GM18520 (cell line): Measurements from ENCODE around the gene TBC1D3.
"Not testable (repeated sequence)": the region's sequence is repeated elsewhere in the genome, so short reads cannot be mapped to it uniquely, and the experiment has no call there.

Source experiments
- ATAC-seq: cut with Tn5 transposase; IDR thresholded peaks from one replicate; pipeline ENCODE4 v1.9.1; 2021; ENCODE audit not compliant: unreplicated experiment

The TBC1D3 gene

DNA sequence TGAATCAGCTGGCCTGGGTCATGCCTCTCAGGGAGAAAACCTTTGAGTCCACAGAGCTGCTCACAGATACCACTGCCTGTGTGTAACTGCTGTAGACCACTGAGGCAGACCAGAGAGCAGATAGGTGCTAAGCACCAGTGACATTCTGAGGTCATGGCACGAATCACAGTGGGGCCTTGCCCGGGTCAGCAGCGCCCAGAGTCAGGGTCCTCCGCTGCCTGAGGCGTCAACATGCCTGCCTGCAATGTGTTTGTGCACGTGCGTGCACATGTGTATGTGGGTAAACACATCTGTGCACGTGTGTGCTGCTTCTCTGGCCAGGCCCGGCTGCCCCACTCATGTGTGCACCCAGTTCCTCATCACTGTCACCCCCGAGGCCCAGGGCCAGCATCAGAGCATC is at the start of gene TBC1D3:
TSS of gene TBC1D3 (minus strand) at position 101 of the 400 bp plus-strand sequence. CDS start 1,526 bp downstream, outside the sequence.
- not testable (repeated sequence) for ATAC-seq

DNA sequence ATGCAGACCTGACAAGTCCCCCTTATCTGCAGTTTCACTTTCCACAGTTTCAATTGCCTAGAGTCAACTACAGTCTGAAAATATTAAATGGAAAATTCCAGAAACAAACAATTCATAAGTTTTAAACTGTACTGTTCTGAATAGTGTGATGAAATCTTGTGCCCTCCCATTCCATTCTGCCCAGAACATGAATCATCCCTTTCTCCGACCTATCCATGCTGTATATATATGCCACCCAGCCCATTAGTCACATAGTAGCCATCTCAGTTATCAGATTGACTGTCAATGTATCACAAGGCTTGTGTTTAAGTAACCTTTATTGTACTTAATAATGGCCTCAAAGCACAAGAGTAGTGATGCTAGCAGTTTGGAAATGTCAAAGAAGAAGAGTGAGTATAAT is 40.4 kb upstream of the TBC1D3 start:
- ATAC-seq: not testable (repeated sequence)

DNA sequence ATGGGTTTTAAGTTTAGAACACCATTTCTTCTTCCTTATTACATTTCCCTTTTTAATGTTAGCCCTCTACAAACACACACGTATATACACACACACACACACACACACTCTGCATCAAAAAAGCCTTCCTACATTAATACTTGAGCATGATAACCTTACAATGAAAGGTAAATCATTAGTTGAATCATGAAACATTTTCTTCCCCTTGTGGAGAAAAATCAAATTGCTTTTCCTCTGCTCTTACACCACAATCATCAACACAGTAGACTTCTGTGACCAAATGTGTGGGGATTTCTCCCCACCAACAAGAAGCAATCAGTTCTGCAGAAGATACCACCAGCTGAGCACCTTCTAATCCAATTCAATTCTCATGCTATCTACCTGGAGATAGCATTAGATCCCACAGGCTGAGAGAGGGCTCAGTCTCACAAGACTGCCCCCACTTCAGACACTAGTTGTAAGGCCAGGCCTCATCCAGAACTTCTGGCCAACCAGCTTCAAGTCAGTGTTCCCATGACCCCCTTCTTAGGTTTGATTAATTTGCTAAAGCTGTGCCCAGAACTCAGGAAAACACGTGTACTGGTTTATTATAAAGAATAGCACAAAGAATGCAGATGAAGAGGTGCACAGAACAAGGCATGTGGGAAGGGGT is 33.6 kb upstream of the TBC1D3 start:
- ATAC-seq: not testable (repeated sequence)

DNA sequence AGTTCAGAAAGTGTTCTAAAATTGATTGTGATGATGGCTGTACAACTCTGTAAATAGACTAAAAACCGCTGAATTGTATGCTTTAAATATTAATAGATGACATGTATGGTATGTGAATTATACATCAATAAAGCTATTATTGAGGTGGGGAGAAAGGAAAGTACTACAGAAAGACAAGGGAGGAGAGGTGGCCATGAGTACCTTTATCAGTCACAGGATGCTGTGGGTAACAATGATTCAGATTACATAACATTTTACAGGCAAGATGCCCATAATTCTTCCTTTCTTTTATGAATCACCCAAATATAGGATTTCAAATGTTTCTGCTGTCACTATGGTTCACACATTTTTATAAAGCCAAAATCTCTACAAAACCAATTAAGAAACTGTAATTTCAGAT is 28.5 kb upstream of the TBC1D3 start:
- ATAC-seq: not testable (repeated sequence)

DNA sequence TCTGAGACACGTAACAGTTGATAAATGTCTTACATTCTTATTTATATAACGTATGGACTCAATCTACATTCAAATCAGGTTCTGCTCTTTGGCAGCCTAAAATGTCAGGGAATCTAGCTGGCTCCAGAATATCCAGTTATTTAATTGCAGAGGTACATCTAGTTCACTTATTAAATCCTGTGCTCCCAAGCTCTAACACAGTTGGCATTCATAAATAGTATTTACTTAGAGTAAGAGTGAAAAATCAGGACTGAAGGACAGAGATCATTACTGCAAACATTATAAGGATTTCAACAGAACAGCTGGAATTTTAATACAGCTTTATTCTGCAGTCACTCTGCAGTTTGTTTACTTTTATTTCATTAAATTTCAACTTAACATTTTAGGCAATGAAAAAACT is 7.9 kb upstream of the TBC1D3 start:
- not testable (repeated sequence) for ATAC-seq

DNA sequence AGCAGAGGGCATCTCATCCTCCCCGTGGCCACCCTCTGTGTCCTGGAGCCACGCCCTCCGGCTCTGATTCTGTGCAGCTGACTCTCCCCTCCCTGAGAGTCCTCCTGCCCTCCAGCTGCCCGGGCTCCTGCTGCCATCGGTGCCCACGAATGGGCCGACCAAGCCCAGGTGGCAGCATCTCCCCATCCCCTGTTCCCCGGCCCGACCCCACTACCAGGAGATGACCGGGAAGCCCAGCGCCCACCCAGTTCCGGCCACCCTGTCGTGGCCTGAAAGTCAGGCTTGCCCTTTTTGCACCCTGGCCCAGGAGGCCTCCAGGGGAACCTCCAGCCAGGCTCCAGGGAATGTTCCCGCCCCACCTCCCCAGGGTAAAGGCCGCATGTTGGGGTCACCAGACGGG is 57.5 kb downstream of the TBC1D3 start:
- ATAC-seq: not testable (repeated sequence)
